Kidney (tissue), 14 donors: Measurements from ENCODE around the gene PROK1. TPM values are rescaled to one million over a fixed set of nuclear protein-coding genes. Genes with fewer than 3 reads are reported as not detected.

Experiments
- DNase-seq, 5 donors: peaks; one replicate each; pipeline ENCODE4 v3.0.0-alpha.2; 2013 to 2020
- FAIRE-seq: peaks from 2 replicates; lab custom pipeline; 2012; peaks lifted over from hg19 to GRCh38; lab: Jason Lieb, UNC
- H3K27ac ChIP-seq, 2 donors: one replicate each; pipeline ENCODE4 v1.7.0; 2013; ENCODE audit warnings: low read depth in 2 of 2, low read length in 2 of 2, inconsistent platforms in 1 of 2
- H3K27me3 ChIP-seq: one replicate; pipeline ENCODE4 v1.7.1; 2013; ENCODE audit warnings: low read length, inconsistent platforms; ENCODE audit not compliant: control insufficient read depth, insufficient read depth
- H3K36me3 ChIP-seq, 3 donors: one replicate each; pipeline versions ENCODE4 v1.7.0 to v1.7.1; 2013; ENCODE audit warnings: low read length in 3 of 3, control low read depth in 1 of 3, inconsistent platforms in 1 of 3; ENCODE audit not compliant: insufficient read depth in 3 of 3, control insufficient read depth in 2 of 3
- H3K4me1 ChIP-seq, 3 donors: one replicate each; pipeline versions ENCODE4 v1.7.0 to v1.7.1; 2013; ENCODE audit warnings: low read length in 3 of 3, inconsistent platforms in 1 of 3, low read depth in 1 of 3; ENCODE audit not compliant: control insufficient read depth in 2 of 3, insufficient read depth in 2 of 3
- H3K4me3 ChIP-seq, 3 donors: one replicate each; pipeline versions ENCODE4 v1.7.0 to v1.8.1; 2013; ENCODE audit warnings: low read length in 3 of 3, control low read depth in 1 of 3, inconsistent platforms in 1 of 3
- H3K9ac ChIP-seq, 3 donors: one replicate each; pipeline versions ENCODE4 v1.7.0 to v1.7.1; 2013; ENCODE audit warnings: low read length in 3 of 3, control low read depth in 1 of 3, inconsistent platforms in 1 of 3
- H3K9me3 ChIP-seq, 3 donors: one replicate each; pipeline versions ENCODE4 v1.7.0 to v1.7.1; 2013; ENCODE audit warnings: low read length in 3 of 3, control low read depth in 1 of 3, inconsistent platforms in 1 of 3; ENCODE audit not compliant: control insufficient read depth in 2 of 3, insufficient read depth in 1 of 3
- CTCF ChIP-seq: IDR thresholded peaks from 3 replicates; pipeline ENCODE4 v1.5.1; 2012; ENCODE audit warnings: mild to moderate bottlenecking, moderate library complexity, borderline replicate concordance; ENCODE audit not compliant: insufficient read depth; ENCODE audit errors: extremely low read depth
- intact Hi-C: fragments of 100-400 bp; cut with DNase I; formaldehyde crosslinking; loops from one replicate; pipeline ENCODE4 v1.11.1; 2022
- polyA plus RNA-seq: library from polyadenylated mRNA; stranded (reverse); fragments of 350-450 nt; fragmentation: Illumina TruSeq; extraction: RNeasy Lipid Tissue Mini Kit (QIAGEN cat#74804); gene quantifications from one replicate; pipeline ENCODE4 v1.2.3, GENCODE V29; 2014; ENCODE audit warnings: low read depth, low replicate concordance; ENCODE audit not compliant: insufficient read depth
- total RNA-seq: library from RNA; stranded (reverse); fragmentation: NEBNext Ultra II Directional; extraction: Animal tissue kit (Norgen Biotek cat#: 25700); gene quantifications from one replicate; pipeline ENCODE4 v1.2.1, GENCODE V29; 2021
- donor health status: control.
- donor health status: control.
- donor health status: control.
- donor health status: control.
- donor health status: control.
- donor health status: DM: yes; HTN: yes; CAD: no.
- donor health status: Normal renal cell carcinoma (clear cell type).

The PROK1 gene
- total and polyA plus RNA-seq, 2 donors from 2014 or later, result not detected

- FAIRE-seq, result peak; percentile 50
- Histone ChIP-seq H3K36me3 (no peaks in the 10 kb centered on the region), H3K9me3 (no peaks in the 10 kb centered on the region), H3K27me3 (no peaks in the 10 kb centered on the region), H3K27ac (no peak overlapping the region), H3K4me3 (no peak overlapping the region), H3K4me1 (no peaks in the 10 kb centered on the region), H3K9ac (no peak overlapping the region)
- peak; percentile 97 for TF ChIP-seq CTCF
- intact Hi-C loops, result loop anchor here (5.0 kb wide), 1 partner anchor 258 kb away; no protein-coding TSS in a partner anchor
- DNase-seq, result peak; percentile 74 to 93 (median 86)
These were observed 9.6 kb downstream of the PROK1 start for GRCh38 chr1:110460253-110461220.

- TF ChIP-seq CTCF, result no peak
- Histone ChIP-seq H3K4me3 (no peak overlapping the region), H3K9ac (no peak overlapping the region), H3K27me3 (no peaks in the 10 kb centered on the region), H3K9me3 (no peaks in the 10 kb centered on the region), H3K4me1 (no peaks in the 10 kb centered on the region), H3K36me3 (no peaks in the 10 kb centered on the region), H3K27ac (no peak overlapping the region)
- FAIRE-seq, result no peak
- no peak for DNase-seq
- intact Hi-C loops, result loop anchor here (5.0 kb wide), 1 partner anchor 260 kb away; no protein-coding TSS in a partner anchor
These were observed 11.1 kb downstream of the PROK1 start for GRCh38 chr1:110462093-110462492.

- intact Hi-C loops, result loop anchor here (5.0 kb wide), 1 partner anchor 261 kb away; no protein-coding TSS in a partner anchor
- H3K4me1 ChIP-seq, result no peaks in the 10 kb centered on the region
- H3K27me3 ChIP-seq, result no peaks in the 10 kb centered on the region
- H3K9me3 ChIP-seq, result no peaks in the 10 kb centered on the region
- peak in 1 of 5 donors; percentile 7 for DNase-seq
- no peaks in the 10 kb centered on the region for H3K36me3 ChIP-seq
- H3K9ac ChIP-seq, result no peak overlapping the region
- H3K4me3 ChIP-seq, result no peak overlapping the region
- H3K27ac ChIP-seq, result no peak overlapping the region
- no peak for FAIRE-seq
- no peak for TF ChIP-seq CTCF
These were observed 12.0 kb downstream of the PROK1 start for GRCh38 chr1:110462964-110463363.
